HG03520 (cell line): ENCODE results near the gene EFCC1.
"Not testable (repeated sequence)": the region's sequence is repeated elsewhere in the genome, so short reads cannot be mapped to it uniquely, and the experiment has no call there.

Experiments used
- ATAC-seq: cut with Tn5 transposase; IDR thresholded peaks from one replicate; pipeline ENCODE4 v1.9.1; 2021; ENCODE audit warnings: mild to moderate bottlenecking, moderate library complexity; ENCODE audit not compliant: unreplicated experiment

EFCC1 gene

DNA sequence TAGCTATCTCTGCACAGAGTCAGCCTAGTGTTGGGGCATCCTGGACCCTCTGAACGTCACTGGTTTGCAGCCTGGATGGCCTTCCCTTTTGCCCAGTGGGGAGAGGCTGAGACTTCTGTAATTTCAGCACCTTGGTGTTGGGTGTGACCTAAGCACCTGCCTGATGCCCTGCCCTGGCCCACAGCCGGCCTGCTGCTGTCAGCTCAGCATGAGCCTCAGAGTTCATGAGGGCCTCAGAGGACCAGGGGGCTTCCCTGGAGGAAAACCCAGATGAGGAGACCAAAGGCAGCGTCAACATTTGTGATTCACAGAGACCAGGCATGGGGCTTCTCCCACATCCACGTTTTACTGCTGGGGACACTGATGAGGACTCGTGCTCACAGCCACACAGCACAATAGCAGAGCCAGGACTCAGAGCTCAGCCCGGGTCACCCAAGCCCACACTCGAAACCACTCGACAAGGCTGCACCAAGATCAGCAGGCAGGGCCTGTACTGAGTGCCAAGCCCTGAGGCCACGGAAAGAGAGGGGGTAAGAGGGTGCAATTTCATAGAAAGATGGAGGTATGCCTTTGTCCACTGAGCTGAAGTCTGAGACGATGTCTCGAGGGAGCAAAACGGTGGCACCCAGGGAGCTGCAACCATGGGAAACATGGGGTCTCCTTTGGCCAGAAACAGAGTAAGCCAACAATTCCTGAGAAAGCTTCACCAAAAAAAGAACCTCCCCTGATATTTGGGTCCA is 49.6 kb downstream of the EFCC1 start:
- no peak for ATAC-seq

- ATAC-seq, result no peak
Observed at GRCh38 chr3:129051871-129052340, 50.8 kb downstream of the EFCC1 start.

DNA sequence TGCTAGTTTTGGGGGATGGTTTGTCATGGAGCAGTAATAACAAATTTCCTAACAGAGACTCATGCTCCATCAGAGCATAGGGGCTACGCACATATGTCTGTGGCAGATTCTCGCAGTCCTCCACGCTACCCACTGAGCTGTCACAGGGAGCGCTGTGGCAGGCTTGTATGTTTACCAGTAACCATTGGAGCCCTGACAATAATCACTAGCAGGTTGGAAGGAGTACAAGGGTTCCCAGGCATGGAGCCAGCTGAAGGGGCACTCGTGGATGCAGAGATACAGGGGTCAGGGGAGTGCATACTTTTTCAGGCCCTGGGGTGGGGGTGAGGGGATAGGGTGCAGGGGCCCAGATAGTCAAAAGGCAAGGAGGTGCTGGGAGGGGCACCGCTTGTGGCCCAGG is 51.6 kb downstream of the EFCC1 start:
- ATAC-seq, result no peak

DNA sequence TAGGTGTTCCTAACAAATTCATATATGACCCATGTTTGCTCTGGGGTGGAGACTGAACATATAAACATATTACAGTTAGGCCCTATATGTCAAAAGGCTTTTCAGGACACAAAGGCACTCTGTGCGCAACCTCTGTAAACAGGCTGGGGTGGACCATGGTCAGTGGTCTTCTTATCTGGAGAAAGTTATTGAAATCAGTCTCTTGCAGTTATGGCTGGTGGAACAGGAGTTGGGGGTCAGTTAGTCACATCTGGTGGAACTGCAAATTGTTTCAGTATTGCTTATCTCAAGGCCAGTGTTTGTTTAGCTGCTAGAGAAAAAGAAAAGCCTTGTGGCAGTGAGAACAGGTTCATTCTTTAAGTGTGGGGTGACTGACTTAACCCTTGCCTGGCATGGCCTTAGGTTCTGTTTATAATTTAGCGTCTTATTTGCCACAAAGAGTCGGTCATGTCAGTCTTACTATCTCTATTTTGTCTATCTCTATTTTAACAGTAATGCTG is 53.6 kb downstream of the EFCC1 start:
- ATAC-seq, result no peak

GRCh38 chr3:129056451-129057173 is 55.5 kb downstream of the EFCC1 start:
- ATAC-seq, result no peak

GRCh38 chr3:129057249-129057648 is 56.1 kb downstream of the EFCC1 start:
- ATAC-seq, result no peak

GRCh38 chr3:129058441-129059200 is 57.5 kb downstream of the EFCC1 start:
- ATAC-seq, result no peak

DNA sequence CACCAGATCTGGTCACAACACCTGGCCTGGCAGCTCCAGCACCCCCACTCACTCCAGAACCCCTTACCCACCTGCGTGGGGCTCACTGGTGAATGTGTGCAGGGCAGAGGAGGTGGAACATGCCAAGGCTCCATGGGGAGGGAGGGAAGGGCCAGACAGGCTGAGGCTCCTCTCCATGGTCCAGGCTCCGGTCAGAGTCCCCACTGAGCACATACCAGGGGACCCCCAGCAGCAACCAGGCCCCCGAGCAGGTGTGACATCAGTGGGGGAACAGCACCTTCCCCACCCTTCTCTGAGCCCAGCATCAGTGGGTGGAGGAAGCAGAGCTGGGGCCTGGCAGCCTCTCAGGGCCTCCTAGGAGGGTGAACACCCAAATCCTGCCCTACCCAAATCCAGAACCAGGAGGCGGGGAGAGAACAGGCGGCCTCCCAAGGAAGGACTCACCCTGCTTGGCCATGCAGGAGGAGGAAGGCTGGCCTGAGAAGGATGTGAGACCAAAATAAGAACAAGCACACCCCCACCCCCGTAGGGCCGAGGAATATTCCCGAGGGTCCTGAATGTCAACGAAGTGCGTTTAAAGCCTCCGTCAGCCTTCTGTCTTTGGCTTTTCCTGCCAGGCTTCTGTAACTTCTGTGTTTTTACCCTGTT is 58.3 kb downstream of the EFCC1 start:
- ATAC-seq, result no peak

DNA sequence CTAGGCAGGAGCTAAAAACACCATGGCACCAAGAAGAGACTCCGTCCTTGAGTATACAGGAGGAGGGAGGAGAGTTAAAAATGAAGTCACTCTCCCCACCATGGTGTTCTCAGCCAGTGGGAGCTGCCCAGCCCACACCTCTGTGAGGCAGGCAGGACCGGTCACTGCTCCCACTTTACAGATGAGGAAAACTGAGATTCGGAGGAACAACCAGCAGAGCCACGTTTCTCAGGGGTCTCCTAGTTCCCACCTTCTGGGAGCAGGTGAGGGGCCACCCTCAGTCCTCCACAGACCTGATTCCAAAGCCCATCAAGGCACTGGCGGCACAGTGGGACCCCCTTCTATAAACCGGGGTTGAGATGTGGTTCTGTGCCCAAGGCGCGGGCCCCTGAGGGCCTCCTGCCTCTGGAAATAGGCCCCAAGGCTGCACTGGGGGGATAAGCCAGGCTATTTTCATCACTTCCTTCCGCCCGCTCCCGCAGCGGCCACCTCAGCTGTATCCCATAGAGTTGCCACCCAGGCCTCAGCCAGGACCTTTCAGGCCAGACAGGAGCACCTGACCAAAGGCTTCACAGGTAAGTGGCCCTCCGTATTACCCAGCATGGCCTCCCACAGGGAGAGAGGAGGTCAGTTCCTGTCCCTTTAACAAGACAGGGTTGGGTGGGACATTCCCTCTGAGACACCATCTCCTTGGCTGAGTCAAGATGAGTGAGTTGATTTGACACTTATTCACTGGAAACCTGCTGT is 59.3 kb downstream of the EFCC1 start, which contains the start of gene GP9:
Gene GP9, plus strand, starts transcription at position 504 of the 747 bp plus-strand sequence. CDS start 961 bp downstream, outside the sequence.
- ATAC-seq, result no peak

DNA sequence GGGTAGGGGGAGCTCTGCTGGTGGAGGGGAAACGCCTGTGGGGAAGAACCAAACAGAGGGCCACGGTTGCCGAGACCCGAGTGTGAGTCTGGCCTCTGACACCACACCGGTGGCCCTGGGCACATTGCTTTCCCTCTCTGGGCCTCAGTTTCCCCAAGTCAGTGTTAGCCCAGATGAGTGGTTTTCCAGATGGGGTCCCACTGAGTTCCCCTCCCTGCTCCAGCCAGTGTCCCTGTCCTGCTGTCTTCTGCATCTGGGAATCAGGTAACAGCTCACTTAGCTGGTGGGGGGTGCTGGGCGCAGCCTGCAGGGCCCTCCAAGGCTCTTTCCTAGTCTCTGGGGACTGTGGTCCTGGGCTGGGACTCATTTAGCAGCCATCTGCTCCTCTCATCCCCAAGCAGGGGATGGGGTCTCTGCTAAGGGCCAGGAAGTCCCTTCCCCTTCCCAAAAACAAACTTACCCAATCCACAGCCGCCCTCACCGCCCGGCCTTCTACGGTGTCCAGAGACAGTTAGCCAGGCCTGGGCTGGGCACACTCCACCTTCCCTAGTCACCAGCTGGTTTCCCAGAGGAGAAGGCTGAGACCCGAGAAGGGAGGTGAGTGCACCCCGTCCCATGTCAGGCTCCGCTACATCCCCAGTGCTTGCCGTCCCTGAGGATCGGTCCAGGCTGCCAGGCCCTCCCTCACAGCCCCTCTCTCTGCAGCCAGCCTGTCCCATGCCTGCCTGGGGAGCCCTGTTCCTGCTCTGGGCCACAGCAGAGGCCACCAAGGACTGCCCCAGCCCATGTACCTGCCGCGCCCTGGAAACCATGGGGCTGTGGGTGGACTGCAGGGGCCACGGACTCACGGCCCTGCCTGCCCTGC is 60.2 kb downstream of the EFCC1 start:
- ATAC-seq, result no peak

- ATAC-seq, result no peak
Observed at GRCh38 chr3:129061888-129062834, 61.1 kb downstream of the EFCC1 start.

DNA sequence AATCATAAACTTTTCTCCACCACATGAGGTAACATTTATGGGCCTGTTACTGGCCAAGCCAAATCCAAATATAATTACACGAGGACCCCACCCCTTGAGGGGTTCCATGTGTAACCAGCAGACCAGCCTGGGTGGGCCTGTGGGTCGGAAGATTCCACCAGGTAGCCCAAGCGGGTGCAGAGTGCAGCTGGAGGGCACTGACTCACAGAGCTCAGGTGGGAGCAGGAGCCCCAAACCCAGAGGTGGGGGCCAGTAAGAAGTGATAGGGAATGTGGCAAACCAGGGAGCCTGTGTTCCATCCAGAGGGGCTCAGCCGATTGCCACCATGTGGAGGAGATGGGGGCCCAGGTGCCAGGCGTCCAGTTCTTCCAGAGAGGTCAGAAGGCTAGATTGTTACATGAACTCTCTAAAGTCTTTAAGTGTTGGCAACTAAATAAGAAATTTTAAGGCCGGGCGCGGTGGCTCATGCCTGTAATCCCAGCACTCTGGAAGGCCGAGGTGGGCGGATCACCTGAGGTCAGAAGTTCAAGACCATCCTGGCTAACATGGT is 62.1 kb downstream of the EFCC1 start:
- ATAC-seq, result no peak

DNA sequence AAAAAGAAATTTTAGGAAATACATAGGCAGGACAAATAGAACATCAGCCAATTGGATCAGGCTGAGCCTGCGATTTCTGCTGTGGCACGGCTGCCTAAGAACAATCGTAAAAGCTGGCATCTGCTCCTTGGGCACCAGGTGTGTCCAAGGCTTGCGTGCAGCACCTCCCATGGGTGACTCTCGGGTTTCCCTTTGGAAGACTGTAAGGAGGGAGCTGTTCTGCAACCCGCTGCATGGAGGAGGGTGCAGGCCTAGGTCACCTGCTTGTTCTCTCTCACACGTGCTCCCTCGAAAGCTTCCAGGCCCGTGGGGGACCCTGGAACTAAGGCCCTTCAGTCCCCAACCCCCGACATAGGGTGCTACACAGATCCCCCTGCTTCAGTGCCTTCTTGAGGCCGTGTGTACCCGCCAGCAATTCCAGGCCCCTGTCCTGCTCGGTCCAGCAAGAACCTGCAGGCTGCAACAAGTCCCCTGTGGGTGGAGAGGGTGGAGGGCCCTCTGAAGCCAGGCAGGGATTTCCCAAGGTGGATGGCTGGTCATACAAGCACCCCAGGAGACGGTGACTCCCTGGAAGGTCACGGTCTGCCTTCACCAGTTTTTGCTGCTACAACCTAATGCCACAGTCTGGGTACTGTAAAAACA is 62.9 kb downstream of the EFCC1 start:
- ATAC-seq, result no peak

DNA sequence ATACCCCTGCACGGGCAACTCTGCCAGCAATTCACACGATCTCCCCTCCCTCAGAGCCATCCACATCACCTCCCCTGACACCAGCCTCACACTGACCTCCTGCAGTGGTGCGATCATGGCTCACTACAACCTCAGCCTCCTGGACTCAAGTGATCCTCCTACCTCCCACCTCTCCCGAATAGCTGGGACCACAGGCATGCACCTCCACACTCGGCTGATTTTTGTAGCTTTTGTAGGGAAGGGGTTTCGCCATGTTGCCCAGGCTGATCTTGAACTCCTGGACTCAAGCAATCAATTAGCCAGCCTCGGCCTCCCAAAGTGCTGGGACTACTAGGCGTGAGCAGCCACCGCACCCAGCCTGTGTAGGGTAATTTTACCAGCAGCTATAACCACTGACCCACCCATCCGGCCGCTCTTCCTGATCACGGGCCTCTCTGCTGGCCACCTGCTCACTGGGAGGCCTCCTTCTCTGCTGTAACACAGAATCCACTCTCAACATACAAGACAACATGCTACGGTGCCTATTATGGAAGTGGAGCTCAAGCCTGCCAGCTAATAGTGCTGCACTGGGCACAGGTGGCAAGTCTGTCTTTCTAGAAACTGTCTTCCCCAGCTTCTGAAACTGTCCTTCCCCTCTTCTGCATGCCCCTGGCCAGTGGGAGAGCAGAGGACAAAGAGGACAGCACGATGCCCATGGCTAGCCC is 64.1 kb downstream of the EFCC1 start:
- ATAC-seq, result no peak

- ATAC-seq, result no peak
Observed at GRCh38 chr3:129065720-129066073, 64.6 kb downstream of the EFCC1 start.

DNA sequence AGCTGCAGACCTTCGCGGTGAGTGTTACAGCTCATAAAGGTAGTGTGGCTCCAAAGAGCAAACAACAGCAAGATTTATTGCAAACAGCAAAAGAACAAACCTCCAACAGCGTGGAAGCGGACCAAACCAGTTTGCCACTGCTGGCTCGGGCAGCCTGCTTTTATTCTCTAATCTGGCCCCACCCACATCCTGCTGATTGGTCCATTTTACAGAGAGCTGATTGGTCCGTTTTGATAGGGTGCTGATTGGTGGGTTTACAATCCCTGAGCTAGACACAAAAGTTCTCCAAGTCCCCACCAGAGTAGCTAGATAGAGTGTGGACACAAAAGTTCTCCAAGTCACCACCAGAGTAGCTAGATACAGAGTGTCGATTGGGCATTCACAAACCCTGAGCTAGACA is 66.6 kb downstream of the EFCC1 start:
- not testable (repeated sequence) for ATAC-seq
